Stomach (tissue), 19 donors: ENCODE results near the gene OR51G1. TPM values are rescaled to one million over a fixed set of nuclear protein-coding genes. Genes with fewer than 3 reads are reported as not detected.
"Not testable (repeated sequence)": the region's sequence is repeated elsewhere in the genome, so short reads cannot be mapped to it uniquely, and the experiment has no call there.

Experiments used
- DNase-seq, 2 donors: peaks; one replicate each; pipeline versions ENCODE4 v3.0.0 to v3.0.0-alpha.2; 2013 to 2019
- H3K27ac ChIP-seq, 5 donors: fragments of 200-600 bp in 4 of 5; sonication (generic) in 4 of 5; one replicate each; pipeline ENCODE4 v1.5.1; 2013 to 2019; ENCODE audit warnings: mild to moderate bottlenecking in 1 of 5, moderate library complexity in 1 of 5
- H3K27me3 ChIP-seq, 3 donors: fragments of 200-600 bp; sonication (generic); one replicate each; pipeline ENCODE4 v1.5.1; 2017 to 2019; ENCODE audit warnings: mixed run types in 1 of 3
- H3K36me3 ChIP-seq, 4 donors: fragments of 200-600 bp; sonication (generic); 1 replicate in 3 of 4; 2 replicates in 1 of 4; pipeline ENCODE4 v1.5.1; 2016 to 2019
- H3K4me1 ChIP-seq, 4 donors: fragments of 200-600 bp; sonication (generic); one replicate each; pipeline ENCODE4 v1.5.1; 2016 to 2019
- H3K4me3 ChIP-seq, 4 donors: fragments of 200-600 bp; sonication (generic) in 3 of 4; one replicate each; pipeline ENCODE4 v1.5.1; 2016 to 2019; ENCODE audit warnings: mild to moderate bottlenecking in 1 of 4
- H3K9me3 ChIP-seq, 4 donors: fragments of 200-600 bp; sonication (generic); one replicate each; pipeline ENCODE4 v1.5.1; 2016 to 2019
- CTCF ChIP-seq, 7 experiments: fragments of 450-650 bp in 4 of 7; fragments of 200-600 bp in 3 of 7; sonication (generic) in 3 of 7; IDR thresholded peaks; one replicate each; pipeline ENCODE4 v1.5.1; 2016 to 2019; ENCODE audit warnings: antibody characterized with exemption in 7 of 7, control low read depth in 2 of 7, mild to moderate bottlenecking in 1 of 7
- EP300 ChIP-seq: sonication (generic); formaldehyde crosslinking; IDR thresholded peaks from one replicate; pipeline ENCODE4 v1.6.1; 2017; ENCODE audit warnings: antibody characterized with exemption
- POLR2A ChIP-seq, 4 donors: fragments of 450-650 bp; IDR thresholded peaks; one replicate each; pipeline ENCODE4 v1.6.1; 2016; ENCODE audit warnings: antibody characterized with exemption in 4 of 4, control low read depth in 2 of 4, mild to moderate bottlenecking in 1 of 4, moderate library complexity in 1 of 4
- POLR2AphosphoS5 ChIP-seq, 3 donors: sonication (generic); formaldehyde crosslinking; IDR thresholded peaks; one replicate each; pipeline ENCODE4 v1.6.1; 2016; ENCODE audit warnings: antibody characterized with exemption in 3 of 3
- WGBS, 5 donors: extraction: QIAGEN DNeasy Blood & Tissue Kit in 3 of 5; methylation state at CpG; one replicate each; pipeline versions ENCODE4 v1.1.5 to v1.1.7; 2013 to 2018; 5-methylcytosine and 5-hydroxymethylcytosine counted together
- intact Hi-C: fragments of 100-400 bp; cut with DNase I; formaldehyde crosslinking; loops from one replicate; pipeline ENCODE4 v1.15.1; 2023; ENCODE audit warnings: low total_unique reads
- long read RNA-seq, 10 donors: transcript quantifications; one replicate each; lab custom pipeline, GENCODE V29; 2026
- polyA plus RNA-seq, 3 donors: library from polyadenylated mRNA; stranded (reverse); fragments of 200-250 nt; gene quantifications; one replicate each; pipeline ENCODE4 v1.2.3, GENCODE V29; 2013
- total RNA-seq, 5 donors: library from RNA; depleted of rRNA; stranded (reverse); fragments of >200 nt; gene quantifications; one replicate each; pipeline versions ENCODE4 v1.1.0 to v1.2.3, GENCODE V29; 2014 to 2016
- donor health status: healthy with polysubstance abuse.
- donor health status: Bipolar disorder and iron deficiency.
- donor health status: healthy.

The OR51G1 gene
- total RNA-seq: not detected
- not detected for polyA plus RNA-seq
- long read RNA-seq, donor 1: 0 reads
- long read RNA-seq, donor 2: 0 reads
- long read RNA-seq, donor 3: 0 reads
- long read RNA-seq, donor 4: 0 reads
- long read RNA-seq, donor 5: 0 reads
- long read RNA-seq, donor 6: 0 reads
- long read RNA-seq, donor 7: 0 reads
- long read RNA-seq, donor 8: 0 reads
- long read RNA-seq, donor 9: 0 reads
- long read RNA-seq, donor 10: 0 reads

- DNase-seq: no peak
- Histone ChIP-seq H3K4me1 (no peaks in the 10 kb centered on the region), H3K9me3 (no peaks in the 10 kb centered on the region), H3K27ac (no peak within 1 kb of the TSS), H3K27me3 (no peaks in the 10 kb centered on the region), H3K4me3 (no peak within 1 kb of the TSS), H3K36me3 (no peaks in the 10 kb centered on the region)
- TF ChIP-seq POLR2A (IDR thresholded peaks at IDR 0.05) (no peak), CTCF (IDR thresholded peaks at IDR 0.05) (no peak), POLR2AphosphoS5 (IDR thresholded peaks at IDR 0.05) (no peak), EP300 (no peak)
- 78 to 100% (median 87%) methylated on average over 1 of the region's 1 CpG for WGBS, 5 donors
- intact Hi-C loops: no loop called here
Observed at GRCh38 chr11:4924239-4924638, at the start of gene OR51G1. TSS of gene OR51G1 (minus strand) at chr11:4924339. CDS start at chr11:4924339, 0 bp downstream.

DNA sequence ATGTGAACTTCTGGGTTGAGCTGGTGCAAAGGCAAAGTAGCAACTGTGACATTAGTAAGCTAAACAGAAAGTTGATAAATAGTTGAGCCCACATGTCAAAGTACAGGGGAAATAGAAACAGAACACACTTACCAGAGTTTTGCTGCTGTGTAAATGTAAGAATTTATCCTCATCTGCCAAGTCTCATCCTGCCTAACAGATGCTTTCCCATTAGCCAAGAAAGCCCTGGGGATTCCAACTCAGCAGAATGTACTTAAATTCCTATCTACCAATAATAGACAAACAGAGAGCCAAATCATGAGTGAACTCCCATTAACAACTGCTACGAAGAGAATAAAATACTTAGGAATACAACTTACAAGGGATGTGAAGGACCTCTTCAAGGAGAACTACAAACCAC, 38.7 kb upstream of the OR51G1 start:
- Histone ChIP-seq H3K27ac (no peak overlapping the region), H3K36me3 (no peaks in the 10 kb centered on the region), H3K9me3 (peaks cover 0 to 4% (median 0%) of the 10 kb centered on the region in 4 donors), H3K27me3 (no peaks in the 10 kb centered on the region), H3K4me1 (no peaks in the 10 kb centered on the region), H3K4me3 (no peak overlapping the region)
- 49 to 71% (median 60%) methylated on average over 1 of the region's 1 CpG for WGBS, 5 donors
- DNase-seq: peak in 1 of 2 donors; percentile 10
- intact Hi-C loops: no loop called here
- TF ChIP-seq POLR2AphosphoS5 (IDR thresholded peaks at IDR 0.05) (no peak), POLR2A (IDR thresholded peaks at IDR 0.05) (no peak), EP300 (no peak)

GRCh38 chr11:4960877-4961276, 36.7 kb upstream of the OR51G1 start:
- no peak for TF ChIP-seq POLR2AphosphoS5 (IDR thresholded peaks at IDR 0.05)
- TF ChIP-seq EP300: no peak
- no peak for TF ChIP-seq CTCF (IDR thresholded peaks at IDR 0.05)
- no peak for TF ChIP-seq POLR2A (IDR thresholded peaks at IDR 0.05)
- Histone ChIP-seq H3K4me3 (no peak overlapping the region), H3K9me3 (peaks cover 0 to 4% (median 0%) of the 10 kb centered on the region in 4 donors), H3K27me3 (no peaks in the 10 kb centered on the region), H3K27ac (no peak overlapping the region), H3K4me1 (no peaks in the 10 kb centered on the region), H3K36me3 (no peaks in the 10 kb centered on the region)
- intact Hi-C loops: no loop called here
- no peak for DNase-seq
- WGBS, 5 donors: 56 to 64% (median 59%) methylated on average over 3 of the region's 3 CpGs

- H3K9me3 ChIP-seq: no peaks in the 10 kb centered on the region
- H3K4me1 ChIP-seq: no peaks in the 10 kb centered on the region
- H3K27ac ChIP-seq: no peak overlapping the region
- intact Hi-C loops: no loop called here
- no peaks in the 10 kb centered on the region for H3K27me3 ChIP-seq
- WGBS, 5 donors: 82 to 92% (median 88%) methylated on average over 4 of the region's 4 CpGs
- H3K4me3 ChIP-seq: no peak overlapping the region
- no peak for TF ChIP-seq POLR2A (IDR thresholded peaks at IDR 0.05)
- no peak for TF ChIP-seq CTCF (IDR thresholded peaks at IDR 0.05)
- TF ChIP-seq EP300: no peak
- no peak for TF ChIP-seq POLR2AphosphoS5 (IDR thresholded peaks at IDR 0.05)
- H3K36me3 ChIP-seq: no peaks in the 10 kb centered on the region
- peak in 1 of 2 donors; percentile 7 for DNase-seq
Observed at GRCh38 chr11:4957396-4957795, 33.3 kb upstream of the OR51G1 start.

- H3K9me3 ChIP-seq, H3K36me3 ChIP-seq, H3K4me1 ChIP-seq, intact Hi-C loops, DNase-seq, H3K27ac ChIP-seq, H3K4me3 ChIP-seq, H3K27me3 ChIP-seq: not testable (repeated sequence)
- 66 to 80% (median 76%) methylated on average over 2 of the region's 2 CpGs for WGBS, 5 donors
Observed at GRCh38 chr11:4955613-4956012, 31.5 kb upstream of the OR51G1 start, which contains the start of gene OR51A2. TSS of gene OR51A2 (minus strand) at chr11:4955713. CDS start at chr11:4955713, 0 bp downstream.
